Measurements from ENCODE around the gene BEAN1.

BEAN1 gene

GRCh38 chr16:66521951-66522771 is 95.1 kb downstream of the BEAN1 start:
- DNase-seq (ENCODE audit: low spot score): peak; percentile 88

GRCh38 chr16:66522816-66523590 is 95.9 kb downstream of the BEAN1 start:
- DNase-seq (ENCODE audit: low spot score): no peak

GRCh38 chr16:66523861-66524354 is 96.8 kb downstream of the BEAN1 start:
- DNase-seq (ENCODE audit: low spot score): peak; percentile 66

GRCh38 chr16:66524601-66525164 is 97.6 kb downstream of the BEAN1 start:
- DNase-seq (ENCODE audit: low spot score): peak; percentile 37

GRCh38 chr16:66525396-66526180 is 98.5 kb downstream of the BEAN1 start:
- DNase-seq (ENCODE audit: low spot score): no peak

GRCh38 chr16:66528294-66528693 is 101.2 kb downstream of the BEAN1 start:
- DNase-seq (ENCODE audit: low spot score): no peak

- no peak for DNase-seq (ENCODE audit: low spot score)
Observed at GRCh38 chr16:66529475-66529874, 102.4 kb downstream of the BEAN1 start.
